GM18907 (cell line): ENCODE results near the gene WDFY4.

Experiments
- ATAC-seq: cut with Tn5 transposase; IDR thresholded peaks from one replicate; pipeline ENCODE4 v1.9.1; 2021; ENCODE audit warnings: mild to moderate bottlenecking, moderate library complexity; ENCODE audit not compliant: unreplicated experiment

Gene WDFY4

GRCh38 chr10:48788554-48788953, 103.9 kb downstream of the WDFY4 start:
- no peak for ATAC-seq

DNA sequence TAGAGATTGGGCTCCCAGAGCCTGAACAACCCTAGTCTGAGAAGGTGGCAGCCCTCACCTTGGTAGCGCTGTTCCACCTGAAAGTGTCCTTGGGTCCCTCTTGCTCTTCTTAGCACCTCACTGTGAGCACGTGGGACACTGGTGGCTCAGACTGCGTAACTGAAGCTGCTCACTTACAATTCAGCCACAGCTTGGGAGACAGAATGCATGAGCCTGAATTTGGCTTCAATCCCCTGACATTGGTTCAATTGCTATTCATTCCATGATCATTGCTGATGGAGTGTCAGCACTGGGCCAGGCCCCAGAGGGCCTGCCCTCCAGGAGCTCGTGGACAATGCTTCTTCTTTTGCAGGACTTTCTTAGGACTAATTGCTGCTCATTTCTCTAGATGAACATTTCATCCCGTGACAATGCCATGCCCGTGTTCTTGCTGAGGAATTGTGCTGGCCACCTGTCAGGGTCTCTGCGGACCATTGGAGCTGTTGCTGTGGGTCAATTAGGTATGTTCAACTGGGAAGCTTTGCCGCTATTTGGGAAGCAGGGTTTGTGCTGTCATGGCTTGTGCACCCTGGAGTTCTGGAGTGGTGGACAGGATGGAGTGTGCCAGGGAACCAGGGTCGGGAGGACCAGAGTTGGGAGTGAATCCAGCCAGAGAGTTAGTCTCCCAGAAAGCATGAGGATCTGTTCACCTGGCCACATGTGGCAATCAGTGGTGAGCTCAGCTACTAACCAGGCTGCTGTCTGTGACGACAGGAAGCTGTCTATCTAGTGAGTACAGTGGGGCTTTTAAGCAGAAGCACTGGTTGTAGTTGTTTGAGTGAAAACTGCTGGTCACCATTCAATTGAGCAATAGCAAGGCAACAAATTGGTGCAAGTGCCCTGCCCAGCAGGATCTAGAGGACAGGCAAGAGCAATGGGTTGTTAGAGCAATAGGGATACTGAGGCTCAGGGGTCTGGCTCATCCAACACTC, 105.1 kb downstream of the WDFY4 start:
- ATAC-seq: no peak

GRCh38 chr10:48790457-48791044, 105.9 kb downstream of the WDFY4 start:
- no peak for ATAC-seq

DNA sequence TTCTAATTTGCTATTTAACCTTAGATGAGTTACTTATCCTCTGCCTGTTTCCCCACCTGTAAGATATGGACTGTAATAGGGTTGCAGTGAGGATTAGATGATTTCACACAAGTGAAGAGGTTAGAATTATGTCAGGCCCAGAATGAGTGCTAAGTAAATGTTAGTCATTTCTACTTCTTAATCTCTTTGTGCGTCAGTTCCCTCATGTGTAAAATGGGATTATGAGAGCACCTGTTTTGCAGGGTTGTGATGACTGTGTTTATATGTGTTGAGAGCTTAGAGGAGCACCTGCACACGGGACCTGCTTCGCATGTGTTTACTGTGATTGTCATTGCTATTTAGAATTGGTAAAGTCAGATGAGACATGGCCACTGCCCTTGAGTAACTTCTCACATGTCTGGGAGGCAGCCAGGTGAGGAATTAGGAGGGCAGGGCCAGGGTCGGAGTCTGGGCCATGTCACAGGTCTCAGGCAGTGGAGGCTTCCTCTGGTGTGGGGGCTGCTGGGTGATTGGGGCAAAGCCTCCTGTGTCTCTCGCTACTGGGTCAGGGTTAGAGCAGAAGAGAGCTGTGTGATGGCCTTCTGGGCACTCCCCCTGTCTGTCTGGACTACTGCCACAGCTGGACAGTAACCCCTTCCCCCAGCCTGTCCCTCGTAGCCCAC, 106.7 kb downstream of the WDFY4 start:
- ATAC-seq: no peak

GRCh38 chr10:48792121-48792520, 107.4 kb downstream of the WDFY4 start:
- ATAC-seq: no peak

DNA sequence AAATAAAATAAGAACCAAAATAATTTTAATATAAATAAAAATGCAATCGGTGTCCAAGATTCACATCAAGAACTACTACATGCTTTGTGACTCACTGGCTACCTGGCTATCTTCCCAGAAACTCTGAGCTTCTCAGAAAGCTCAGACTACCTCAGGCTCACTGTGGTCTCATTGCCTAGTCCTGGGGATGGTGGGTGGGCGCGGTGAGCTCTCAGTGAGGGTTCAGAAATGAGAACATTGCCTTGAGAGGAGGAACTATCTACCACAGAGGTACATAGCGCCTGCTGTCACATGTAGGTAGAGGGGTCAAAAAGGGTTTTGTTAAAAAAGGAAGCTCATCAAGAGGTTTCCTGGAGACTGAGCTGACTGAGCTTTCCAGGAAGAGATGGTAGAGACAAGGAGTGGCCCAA, 108.0 kb downstream of the WDFY4 start:
- no peak for ATAC-seq

- ATAC-seq: no peak
Observed at GRCh38 chr10:48794074-48794473, 109.4 kb downstream of the WDFY4 start.

DNA sequence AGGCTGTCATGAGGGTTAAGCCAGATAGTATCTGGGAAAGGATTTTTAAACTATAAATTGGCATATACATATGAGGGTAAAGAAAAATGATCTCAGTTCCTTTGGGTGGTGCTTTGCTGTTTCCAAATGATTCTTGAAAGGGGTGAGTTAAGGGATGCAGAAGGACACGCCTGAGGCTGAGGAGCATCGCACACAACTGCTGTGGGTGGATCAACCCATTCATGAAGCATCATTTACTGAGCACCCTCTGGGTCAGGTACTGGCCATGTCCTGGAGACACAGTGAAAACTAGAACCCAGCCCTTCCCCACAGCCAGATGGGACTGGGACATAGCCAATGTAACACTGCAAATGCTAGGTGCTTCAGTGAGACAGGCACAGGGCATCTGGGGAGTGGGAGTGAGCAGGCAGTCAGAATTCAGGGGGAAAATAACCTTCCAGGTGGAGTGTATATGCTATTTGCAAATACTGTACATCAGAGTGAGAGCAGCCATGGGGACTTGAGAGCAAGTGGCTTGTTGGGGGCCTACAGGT, 112.1 kb downstream of the WDFY4 start:
- no peak for ATAC-seq

DNA sequence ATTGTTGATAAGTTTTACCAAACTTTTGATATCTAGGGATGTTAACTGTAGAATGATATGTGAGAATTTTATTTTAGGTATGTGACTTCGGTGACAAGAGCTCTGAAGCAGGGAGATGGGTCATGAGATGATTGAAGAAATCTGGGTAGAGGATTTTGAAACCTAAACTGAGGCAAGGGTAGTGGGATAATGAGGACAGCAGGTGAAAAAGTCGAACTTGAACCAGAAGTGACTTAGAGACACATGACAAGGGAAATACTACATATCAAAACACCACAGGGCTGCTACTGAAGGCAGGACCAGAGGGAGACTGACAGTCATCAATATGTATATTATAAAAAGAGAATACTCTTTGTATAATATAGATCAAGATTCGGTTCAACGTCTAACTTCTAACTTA, 113.2 kb downstream of the WDFY4 start:
- ATAC-seq: no peak

DNA sequence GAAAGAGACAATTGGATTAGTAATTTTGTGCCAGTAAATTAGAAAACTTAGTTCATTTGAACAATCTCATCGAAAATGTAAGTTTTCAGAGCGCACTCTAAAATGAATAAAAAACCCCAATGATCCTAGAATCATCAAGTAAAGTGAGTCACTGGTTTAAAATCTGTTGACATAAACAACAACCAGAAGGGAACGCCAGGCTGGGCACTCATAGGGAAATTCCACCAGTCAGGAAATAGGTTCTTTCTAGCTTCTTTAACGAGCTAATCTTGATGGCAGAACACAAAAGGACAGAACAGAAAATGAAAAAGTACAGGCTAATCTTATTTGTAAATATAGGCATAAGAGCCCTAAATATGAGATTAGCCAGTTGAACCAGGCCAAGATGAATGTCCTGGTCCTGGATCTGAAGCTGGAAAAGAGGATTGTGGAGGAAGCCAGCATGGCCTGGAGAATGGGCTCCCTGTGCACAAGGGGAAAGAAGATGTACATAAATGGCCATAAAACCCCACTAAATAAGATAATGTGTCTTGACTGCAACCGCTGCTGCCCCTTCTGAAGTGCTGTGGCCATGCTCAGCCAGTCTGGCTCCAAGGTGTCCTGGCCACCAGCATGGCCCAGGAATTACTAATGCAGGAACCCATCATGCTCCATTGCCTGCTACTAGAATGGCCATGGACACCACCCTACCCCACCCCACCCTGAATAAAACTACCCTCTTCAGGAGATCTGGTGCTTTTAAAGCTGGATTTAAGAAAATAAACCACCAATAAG, 114.0 kb downstream of the WDFY4 start:
- no peak for ATAC-seq

DNA sequence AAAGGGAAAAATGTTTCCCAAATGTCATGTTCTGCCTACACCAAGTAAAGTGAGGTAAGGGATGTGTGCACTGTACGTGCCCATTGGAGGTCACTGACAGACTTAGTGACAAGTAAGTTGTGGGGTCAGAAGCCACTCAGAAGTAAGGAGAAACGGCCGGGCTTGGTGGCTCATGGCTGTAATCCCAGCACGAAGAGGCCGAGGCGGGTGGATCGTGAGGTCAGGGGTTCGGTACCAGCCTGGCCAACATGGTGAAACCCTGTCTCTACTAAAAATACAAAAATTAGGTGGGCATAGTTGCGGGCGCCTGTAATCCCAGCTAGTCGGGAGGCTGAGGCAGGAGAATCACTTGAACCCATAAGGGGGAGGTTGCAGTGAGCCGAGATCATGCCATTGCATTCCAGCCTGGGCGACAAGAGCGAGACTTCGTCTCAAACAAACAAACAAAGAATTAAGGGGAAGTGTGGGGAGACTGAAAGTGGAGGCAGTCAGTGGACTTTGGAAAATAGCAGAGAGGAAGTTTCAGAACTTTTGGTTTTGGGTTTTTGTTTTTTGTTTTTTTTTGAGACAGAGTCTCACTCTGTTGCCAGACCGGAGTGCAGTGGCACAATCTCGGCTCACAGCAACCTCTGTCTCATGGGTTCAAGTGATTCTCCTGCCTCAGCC, 114.8 kb downstream of the WDFY4 start:
- ATAC-seq: no peak

GRCh38 chr10:48800007-48800675, 115.5 kb downstream of the WDFY4 start:
- ATAC-seq: no peak

DNA sequence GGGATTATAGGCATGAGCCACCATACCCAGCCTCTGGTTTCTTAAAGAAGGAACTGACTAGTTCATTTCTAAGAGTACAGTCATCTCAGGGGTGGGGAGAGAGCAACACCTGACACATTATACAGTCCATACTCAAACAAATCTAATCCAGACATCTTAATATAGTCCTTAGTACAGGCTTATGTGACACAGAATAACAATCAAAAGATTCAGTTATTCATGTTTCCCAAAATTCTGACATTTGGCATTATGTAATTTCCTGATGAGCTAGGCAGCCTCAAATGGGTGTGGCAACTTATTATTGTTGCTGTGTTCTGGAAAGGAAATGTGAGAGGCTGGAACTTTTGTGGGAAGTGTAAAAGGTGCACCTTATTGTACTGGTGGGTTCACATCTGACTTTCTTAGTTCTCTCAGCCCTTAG, 116.3 kb downstream of the WDFY4 start:
- ATAC-seq: no peak

DNA sequence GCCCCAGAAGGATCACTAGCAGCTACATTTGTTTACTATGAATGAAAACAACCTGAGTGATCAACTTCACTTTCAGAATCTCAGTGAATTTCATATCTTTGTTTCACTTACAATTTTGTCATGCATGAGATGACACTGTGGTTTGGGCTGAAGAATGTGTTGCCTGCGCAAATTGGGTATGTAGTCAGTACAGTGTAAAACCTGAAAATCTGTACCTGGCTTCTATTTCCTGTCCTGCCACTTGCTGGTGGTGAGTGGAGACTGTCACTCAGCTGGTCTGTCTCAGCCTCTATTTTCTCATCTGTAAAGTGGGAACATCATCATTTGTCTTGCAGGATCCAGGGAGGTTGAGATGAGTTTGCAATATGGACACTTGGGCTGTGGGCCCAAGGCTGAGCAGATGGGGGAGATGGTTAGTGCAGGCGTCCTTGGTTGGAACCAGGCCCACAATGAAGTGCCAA, 118.0 kb downstream of the WDFY4 start:
- ATAC-seq: peak; percentile 87

GRCh38 chr10:48803801-48804584, 119.3 kb downstream of the WDFY4 start:
- ATAC-seq: no peak

GRCh38 chr10:48804740-48805182, 120.1 kb downstream of the WDFY4 start:
- peak; percentile 39 for ATAC-seq

DNA sequence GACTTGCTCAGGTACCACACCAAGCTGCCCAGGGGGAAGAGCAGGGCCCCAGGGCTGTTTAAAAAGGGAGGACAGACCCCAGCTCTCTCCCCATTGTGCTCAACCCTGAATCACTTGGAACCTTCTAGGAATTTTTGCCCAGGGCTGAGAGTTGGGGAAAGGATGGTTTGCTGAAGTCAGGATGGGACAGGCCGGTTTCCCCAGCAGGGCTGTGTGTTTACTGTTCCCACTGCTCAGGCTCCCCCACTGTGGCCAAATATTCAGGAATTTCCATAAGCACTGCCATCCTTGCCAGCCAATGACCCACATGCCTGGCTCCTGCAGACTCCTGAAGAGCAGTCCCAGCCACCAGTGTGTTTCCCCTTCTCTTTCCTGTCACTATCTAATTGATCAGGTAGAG, 120.7 kb downstream of the WDFY4 start:
- ATAC-seq: no peak

- no peak for ATAC-seq
Observed at GRCh38 chr10:48805848-48806247, 121.2 kb downstream of the WDFY4 start.

- ATAC-seq: no peak
Observed at GRCh38 chr10:48806342-48806741, 121.7 kb downstream of the WDFY4 start.
